HG02763 (cell line): Measurements from ENCODE around the gene SNAP29.
"Not testable (repeated sequence)": the region's sequence is repeated elsewhere in the genome, so short reads cannot be mapped to it uniquely, and the experiment has no call there.

Source experiments
- ATAC-seq: cut with Tn5 transposase; IDR thresholded peaks from one replicate; pipeline ENCODE4 v1.9.1; 2021; ENCODE audit warnings: mild to moderate bottlenecking, moderate library complexity; ENCODE audit not compliant: unreplicated experiment

Gene SNAP29

DNA sequence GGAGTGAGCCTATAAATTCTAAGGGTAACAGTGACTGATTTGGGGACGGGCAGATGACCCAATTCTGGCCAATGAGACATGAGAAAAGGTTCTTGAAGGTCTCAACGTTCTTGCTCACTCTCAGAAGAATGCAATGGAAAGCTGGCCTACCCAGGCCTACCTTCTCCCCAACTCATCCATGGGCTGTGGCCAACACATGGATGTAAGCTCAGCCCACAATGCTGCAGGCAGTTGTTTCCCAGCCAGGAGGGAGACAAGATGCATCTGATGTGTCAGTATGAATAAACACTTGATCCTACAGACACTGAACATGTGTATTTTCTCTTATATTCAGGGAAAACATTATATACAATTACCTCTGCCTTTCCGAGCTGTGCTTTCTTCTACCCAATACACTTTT is 24.6 kb upstream of the SNAP29 start:
- ATAC-seq, result no peak

DNA sequence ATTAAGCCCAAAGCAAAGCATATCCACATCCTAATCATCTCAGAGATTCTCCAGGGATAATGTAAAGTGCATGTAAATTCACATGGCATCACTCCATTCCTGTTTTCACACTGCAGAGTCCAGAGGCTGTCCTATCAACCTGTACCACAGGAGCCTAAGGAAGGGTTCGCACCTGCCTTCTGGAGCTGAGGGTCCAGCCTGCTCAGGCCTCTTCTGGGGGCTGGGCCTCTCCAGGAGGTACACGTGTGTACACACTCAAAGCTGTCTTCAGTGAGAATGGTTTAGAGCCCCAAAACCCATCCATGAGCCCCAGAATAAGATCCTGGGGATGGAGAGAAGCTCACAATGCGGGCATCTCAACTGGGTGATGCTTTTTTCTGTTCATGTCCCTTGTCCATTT is 24.1 kb upstream of the SNAP29 start:
- no peak for ATAC-seq

DNA sequence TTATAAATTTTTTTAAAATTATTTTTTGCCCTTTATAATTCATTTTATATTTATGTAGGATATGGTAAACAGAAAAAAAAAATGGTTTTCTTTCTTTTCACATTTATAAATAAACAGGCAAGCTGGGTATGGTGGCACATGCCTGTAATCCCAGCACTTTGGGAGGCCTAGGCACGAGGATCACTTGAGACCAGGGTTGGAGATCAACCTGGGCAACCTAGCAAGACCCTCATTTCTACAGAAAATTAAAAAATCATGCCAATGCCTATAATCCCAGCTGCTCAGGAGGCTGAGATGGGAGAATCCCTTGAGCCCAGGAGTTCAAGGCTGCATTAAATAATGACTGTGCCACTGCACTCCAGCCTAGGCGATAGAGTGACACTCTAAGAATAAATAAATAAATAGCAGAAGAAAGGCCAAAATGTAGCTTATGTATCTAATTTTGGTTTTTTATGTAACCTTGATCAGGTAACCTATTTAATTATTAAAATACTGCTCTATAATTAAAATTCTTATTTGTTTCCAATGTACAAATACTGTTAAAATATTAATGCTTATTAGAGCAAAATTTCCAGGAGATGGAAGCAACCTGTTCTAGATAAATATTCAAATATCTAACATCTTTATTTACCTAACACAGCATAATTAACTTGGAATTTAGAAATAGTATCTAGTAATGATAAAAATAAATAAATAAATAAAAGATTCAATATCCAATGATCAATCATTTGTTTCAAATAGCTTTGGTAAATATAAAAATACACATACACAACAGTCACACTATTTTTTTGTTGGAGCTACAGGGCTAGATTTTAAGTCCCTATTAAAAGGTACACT is 21.6 kb upstream of the SNAP29 start:
- ATAC-seq, result no peak

DNA sequence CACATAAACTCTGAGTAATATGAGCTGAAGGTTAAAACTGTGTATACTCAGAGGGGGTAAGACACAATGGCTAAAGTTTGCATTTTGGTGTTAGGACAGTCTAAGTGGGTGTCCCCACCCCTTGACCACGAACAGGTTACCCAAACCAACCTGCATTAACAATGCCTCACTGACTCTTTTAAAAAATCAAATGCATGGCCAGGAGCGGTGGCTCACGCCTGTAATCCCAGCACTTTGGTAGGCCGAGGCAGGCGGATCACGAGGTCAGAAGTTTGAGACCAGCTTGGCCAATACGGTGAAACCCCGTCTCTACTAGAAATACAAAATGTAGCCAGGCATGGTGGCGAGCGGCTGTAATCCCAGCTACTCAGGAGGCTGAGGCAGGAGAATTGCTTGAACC is 19.5 kb upstream of the SNAP29 start:
- ATAC-seq, result not testable (repeated sequence)

DNA sequence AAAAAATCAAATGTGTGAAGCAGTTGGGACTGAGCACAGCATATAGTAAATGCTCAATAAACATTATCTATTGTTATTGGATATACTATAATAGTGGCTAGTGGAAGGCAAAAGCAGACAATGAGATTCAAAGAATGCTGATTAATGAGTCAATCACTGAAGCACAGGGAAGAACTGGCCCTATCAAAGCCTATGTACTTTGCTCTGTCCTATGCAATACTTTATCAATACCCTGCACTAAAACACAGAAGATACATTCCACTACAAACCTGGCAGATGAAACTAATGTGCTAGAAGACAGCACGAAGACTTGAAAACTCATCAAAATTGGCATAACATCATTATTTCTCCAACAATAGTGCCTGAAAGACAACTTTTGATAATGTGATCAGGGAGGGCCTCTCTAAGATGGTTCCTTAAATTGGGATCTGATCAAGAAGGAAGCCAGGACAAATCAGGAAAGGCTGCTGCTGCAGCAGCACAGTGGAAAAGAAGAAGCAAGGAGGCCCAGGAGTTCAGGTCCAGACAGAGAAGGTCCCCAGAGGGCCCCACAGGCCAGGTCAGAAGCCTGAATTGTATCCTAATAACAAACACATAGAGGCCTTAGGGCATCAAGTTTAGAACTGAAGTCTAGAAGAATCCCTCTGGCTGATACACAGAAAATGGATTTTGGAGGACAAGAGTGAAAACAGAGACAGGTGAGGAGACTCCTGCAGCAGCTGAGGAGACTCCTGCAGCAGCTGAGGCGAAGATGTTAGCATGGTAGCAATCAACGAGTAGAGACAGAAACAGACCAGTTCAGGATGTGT is 18.8 kb upstream of the SNAP29 start:
- no peak for ATAC-seq

DNA sequence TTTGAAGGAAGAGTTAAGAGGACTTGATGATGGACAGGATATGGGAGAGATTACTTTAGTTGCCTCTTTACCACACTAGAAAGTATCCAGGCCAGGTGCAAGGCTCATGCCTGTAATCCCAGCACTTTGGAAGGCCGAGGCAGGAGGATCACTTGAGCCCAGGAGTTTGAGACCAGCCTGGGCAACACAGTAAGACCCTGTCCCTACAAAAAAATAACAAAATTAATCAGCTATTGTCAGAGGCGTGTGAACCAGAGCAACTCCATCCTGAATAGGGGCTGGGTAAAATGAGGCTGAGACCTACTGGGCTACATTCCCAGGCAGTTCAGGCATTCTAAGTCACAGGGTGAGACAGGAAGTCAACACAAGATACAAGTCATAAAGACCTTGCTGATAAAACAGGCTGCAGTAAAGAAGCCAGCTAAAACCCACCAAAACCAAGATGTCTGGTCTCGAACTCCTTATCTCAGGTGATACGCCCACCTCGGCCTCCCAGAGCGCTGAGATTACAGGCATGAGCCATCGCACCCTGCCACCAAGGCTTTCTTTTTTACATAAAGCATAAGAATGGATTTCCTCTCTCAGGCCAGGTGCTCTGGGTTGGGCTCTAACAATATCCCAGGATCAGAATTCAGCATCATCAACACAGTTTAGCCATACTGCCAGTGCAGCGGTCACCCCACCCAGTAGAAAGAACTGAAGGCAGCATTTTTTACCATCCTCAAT is 18.0 kb upstream of the SNAP29 start:
- ATAC-seq, result no peak

DNA sequence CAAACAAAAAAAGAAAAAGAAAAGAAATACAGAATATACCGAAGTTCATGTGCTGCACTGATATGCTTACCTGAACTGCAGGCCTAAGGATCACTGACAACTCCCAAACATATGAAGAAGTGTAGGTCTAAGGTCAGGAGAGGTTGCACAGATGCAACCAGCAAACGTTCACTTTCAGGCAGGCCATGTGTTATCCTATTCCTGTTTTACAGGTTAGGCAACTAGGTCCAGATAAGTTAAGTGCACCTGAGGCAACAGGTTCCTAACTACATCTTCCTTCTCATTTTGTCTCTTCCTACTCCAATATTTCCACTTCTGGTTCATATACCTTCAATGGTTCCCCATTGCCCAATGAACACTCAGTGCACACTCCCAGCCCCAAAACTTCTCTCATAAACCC is 15.3 kb upstream of the SNAP29 start:
- ATAC-seq, result no peak

DNA sequence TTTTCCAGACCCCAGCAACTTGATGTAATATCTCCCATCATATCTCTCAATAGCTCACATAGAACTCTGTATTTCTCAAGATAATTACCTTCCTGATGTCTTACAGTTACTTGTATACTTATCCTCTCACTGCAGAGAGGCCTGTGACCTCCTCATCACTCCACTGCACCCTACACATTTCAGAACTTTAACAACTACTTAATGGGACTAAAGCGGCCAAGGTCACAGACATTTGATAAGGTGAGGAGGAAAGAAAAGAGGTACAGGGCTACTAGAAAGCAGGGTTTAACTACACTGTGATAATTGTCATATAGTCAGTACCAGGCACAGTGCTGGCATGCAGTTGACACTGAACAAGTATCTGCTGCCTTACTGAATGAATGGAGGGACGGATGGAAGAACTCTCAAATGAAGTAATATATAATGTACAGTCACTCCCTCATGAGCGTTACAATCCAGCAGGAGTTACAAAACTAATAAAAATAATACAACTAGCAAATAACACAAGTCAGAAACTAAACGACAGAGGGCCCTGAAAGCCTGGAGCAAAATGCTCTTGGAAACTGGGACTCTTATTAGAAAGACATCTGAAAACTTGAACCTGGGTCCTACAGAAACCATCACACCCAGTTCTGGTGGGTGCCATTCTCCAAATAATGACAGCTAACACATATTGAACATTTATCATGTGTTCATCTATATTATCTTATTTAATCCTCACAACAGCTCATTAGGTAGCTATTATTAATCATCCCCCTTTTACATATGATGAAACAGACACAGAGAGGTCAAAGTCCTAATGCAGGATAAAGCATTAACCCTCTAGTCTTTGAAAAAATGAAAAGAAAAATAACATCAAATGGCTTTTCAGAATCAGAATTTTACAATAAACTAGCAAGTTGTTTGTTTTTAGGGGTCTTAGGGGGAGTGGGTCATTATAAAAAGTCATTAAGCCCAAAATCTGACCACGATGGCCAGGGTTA is 14.5 kb upstream of the SNAP29 start:
- no peak for ATAC-seq

DNA sequence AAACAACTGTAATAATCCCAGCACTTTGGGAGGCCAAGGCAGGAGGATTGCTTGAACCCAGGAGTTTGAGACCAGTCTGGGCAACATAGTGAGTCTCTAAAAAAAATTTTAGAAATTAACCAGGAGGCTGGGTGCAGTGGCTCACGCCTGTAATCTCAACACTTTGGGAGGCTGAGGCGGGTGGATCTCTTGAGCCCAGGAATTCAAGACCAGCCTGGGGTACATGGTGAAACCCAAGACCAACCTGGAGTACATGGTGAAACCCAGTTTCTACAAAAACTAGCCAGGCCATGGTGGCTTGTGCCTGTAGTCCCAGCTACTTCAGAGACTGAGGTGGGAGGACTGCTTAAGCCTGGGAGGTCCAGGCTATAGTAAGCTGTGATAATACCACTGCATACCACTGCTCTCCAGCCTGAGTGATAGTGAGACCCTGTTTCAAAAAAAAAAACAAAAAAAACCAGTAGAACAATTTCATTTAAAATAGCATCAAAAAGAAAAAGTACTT is 11.4 kb upstream of the SNAP29 start:
- ATAC-seq, result no peak

DNA sequence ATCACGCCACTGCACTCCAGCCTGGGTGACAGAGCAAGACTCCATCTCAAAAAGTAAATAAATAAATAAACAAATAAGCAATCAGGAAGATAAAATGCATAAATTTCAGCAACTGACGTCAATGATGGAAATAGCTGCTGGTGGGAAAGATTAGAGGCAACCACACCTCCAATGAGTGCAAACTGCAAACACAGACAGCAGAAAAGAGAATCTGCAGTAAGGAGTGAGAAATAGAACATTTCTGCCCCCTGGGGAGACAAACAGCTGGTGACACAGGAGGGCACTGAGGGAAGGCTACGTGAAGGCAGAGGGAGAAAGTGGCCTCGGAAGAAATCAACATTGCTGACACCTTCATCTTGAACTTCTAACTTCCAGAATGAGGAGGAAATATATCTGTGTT is 6.7 kb upstream of the SNAP29 start:
- ATAC-seq, result no peak

DNA sequence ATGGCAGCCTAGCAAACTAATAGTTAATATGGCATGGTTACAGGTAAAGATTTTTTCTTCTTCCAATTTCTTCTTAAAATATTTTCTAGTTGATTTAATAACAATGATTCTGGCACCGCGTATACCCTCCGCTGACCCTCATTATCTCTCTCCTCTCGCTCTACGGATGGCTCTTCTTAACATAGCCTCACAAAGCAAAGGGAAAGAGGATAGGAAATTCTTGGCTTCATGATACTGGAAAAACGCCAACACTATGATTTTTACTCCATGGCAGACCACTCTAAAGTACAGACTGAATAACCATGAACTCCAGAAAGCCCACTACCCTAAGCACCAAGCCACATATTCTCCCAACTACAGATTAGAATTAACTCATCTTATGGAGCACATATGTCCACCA is 6.3 kb upstream of the SNAP29 start:
- ATAC-seq, result no peak

DNA sequence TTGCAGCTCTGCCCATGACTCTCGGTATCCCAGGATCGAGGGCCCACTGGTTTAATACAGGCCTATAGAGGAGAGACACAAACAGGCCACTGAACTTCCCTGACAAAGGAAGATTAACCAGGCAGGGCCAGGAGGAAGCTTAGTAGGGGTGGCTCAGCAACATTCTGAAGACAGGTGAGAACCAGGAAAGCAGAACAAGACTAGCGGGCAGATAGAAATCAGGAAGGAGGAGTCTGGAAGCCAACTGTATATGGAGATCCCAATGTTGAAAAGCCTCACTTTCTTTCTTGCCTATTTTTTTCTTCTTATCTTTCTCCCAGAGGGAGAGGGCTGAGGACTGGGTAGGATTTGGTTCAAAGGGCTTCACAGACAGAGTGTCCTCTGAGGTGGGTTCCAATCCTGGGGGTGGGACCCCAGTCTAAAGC is 5.6 kb upstream of the SNAP29 start:
- no peak for ATAC-seq

DNA sequence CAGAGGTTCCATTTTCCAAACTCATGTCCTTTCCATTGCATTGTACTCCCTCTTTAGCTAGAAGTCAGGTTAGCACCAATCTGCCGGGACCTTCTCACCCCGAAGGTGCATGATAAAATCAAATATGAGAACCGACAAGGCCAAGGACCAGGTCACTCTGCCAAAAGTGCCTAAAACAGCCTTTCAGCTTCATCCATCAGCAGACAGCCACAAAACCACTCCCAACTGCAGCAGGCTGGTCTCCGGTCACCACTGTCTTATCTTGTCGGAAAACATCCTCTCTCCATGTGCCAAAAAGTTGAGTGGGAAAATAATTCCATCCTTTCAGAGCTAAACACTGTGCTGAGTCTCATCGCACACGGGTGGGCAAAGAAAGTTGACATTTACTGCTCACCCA is 1.6 kb upstream of the SNAP29 start:
- no peak for ATAC-seq

DNA sequence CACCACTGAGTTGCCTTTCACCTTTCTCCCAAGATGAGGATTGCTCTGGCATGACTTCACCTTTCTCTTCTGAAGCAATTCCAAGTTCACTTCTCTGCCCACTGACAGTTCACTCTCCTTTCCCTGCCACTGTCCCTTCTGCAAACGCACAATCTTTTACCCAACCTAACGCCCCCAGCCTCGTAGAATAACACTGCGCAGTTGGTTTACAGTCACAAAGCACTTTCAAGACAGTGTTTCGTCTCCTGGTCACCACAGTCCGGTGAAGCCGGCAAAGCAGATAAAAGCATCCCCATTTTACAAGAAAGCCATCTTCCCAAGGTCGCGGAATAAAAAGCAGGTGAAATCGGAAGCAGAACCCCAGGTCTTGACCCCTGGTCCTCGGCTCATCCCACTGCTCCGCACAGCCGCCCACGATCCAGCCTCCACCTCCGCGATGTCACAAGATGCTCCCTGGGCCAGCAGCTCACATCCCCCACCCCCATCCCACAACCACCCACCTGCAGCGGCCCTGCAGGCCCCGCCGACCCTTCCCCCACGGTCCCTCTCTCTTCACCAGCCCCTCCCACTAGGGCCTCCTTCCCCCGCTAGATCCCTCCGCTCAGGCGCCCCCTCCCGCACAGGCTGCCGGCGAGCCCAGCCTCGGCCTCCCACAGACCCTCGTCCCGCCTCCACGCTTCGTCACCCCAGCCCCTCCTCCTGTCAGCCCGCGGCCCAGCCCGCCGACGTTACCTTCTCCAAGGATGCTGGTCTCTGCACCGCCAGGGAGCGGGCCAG is 781 bp upstream of the SNAP29 start:
- peak; percentile 50 for ATAC-seq

DNA sequence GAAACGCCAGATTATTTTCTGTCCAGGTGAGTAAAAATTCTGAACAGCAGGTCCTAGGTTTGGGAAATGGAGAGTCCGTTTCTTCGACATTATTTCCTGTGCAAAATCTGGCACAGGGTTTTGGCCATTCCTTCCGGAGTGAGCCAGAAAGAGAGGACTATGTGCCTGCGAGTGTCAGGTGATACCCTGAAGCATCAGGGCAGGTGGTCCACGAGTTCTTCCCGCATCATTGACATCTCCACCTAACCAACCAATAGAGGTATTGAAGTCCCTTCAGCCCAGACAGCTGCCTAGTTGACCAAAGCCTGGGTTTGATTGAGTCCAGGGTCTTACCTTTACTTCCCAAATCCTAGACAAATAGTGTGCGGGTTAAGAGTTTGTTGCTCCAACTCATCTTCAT is 808 bp downstream of the SNAP29 start:
- ATAC-seq, result no peak

DNA sequence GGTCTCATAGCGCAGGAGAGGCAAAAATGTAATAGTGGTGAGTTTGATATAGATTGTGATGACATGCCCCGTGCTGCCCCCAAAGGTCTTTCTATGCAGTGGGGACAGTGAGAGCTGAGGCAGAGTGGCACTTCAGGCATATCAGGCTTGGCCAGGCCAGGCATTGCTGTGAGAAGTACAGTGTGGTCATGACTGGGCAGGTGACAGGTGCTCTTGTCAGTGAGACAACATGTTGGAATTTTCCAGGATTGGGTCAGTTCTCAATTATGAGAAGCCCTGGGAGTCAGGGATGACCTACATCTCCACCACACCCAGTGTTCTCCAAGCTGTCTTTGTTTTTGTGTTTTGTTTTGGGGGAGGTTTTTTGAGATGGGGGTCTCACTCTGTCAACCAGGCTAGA is 3.7 kb downstream of the SNAP29 start:
- ATAC-seq, result no peak

DNA sequence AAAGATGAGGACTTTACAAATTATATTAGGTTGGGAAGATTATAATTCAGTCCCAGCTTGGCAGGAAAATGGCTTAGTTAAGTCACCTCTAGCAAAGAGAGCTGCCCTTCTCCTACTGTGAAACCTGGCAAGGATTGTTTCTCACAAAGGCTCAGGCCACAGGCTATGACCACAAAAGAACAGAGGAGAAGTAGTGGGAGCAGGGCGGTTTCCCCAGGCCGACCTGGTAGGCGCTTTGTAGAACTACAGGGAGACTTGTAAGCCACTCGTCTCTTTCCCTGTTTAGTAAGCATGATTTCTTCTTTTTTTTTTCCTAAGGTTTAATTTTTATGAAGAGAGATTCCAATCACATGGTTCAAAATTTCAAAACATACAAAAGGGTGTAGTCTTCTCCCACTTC is 4.6 kb downstream of the SNAP29 start:
- ATAC-seq, result no peak

DNA sequence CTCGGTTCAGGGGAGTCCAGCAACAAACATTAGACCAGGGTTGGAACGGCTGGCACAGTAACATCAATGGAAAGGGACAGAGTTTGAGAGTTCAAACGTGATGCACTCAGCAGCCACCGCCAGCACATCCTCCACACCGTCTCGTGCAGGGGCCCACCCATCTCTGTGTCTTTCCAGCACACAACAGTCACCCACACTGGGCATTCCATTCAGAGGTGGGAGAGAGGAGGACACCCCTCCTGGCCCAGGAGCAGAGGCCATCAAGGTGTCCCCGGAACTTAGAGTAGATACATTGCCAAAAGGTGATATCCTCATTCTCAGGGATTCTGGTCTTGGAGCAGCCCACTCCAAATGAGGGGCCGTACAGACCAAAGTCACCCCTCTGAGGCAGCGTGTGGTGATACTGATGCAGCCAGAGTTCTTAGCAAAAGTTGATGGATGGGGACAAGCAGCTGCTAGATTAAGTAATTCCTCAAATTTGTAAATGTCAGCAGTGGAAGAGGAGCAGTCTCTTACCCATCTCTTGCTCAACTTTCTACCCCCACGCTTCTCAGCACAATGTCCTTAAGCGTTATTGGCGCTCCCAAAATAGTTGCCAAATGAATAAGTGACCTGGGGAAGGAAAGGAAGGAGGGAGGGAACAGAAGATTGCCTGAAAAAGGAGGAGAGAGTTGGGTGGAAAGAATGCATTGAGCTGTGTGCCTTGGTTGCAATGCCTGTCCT is 5.5 kb downstream of the SNAP29 start:
- no peak for ATAC-seq

DNA sequence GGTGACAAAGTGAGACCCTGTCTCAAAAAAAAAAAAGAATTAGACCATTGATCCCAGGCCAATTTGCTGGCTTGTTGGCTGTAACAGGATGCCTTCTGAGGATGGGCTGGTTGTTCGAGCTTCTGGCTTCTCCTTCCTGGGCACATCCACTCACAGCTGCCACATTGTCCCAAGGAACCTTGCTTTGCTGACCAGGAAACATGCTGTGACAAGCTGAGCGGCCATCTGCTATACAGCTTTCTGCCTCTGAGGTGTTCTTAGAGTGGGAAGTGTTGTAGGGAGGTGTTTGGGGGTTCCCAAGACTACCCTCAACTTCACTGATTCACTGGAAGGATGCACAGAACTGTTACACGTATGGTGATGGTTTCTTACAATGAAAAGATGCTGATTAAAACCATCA is 6.5 kb downstream of the SNAP29 start:
- ATAC-seq, result no peak
